ENCODE measurements around the gene PRRT1.

DNA sequence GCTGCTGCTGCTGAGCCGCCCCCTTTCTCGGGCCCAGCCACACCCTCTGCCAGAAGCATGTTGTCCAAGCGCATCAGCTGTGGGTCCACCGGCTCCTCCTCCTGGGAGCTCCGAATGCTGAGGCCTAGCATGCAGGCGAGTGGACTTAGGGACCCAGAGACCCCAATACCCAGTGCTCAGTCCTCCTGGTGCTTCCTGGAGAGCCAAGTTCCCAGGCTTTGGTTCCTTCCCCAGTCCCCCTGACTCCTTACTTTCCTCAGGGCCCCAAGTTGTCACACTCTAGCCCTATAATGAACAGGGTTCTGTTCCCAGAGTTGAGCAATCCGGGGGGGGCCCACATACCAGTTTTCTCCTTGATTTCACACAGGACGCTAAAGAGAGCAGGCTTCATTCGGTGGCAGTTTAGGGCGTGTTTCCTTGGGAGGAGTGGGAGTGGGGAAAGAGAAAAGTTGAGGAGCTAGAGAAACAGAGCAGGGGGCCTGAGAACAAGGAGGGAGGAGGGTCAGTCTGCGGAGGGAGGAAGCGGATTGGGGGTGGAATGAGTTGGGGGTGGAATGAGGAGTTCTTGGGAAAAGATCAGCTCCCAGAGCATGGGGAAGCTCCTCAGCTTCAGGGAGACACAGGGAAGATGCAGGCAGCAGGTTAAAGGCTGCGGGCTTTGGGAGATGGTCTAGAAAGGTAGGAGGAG lies 36.8 kb upstream of the PRRT1 start:
- TF ChIP-seq, protein P1, sequence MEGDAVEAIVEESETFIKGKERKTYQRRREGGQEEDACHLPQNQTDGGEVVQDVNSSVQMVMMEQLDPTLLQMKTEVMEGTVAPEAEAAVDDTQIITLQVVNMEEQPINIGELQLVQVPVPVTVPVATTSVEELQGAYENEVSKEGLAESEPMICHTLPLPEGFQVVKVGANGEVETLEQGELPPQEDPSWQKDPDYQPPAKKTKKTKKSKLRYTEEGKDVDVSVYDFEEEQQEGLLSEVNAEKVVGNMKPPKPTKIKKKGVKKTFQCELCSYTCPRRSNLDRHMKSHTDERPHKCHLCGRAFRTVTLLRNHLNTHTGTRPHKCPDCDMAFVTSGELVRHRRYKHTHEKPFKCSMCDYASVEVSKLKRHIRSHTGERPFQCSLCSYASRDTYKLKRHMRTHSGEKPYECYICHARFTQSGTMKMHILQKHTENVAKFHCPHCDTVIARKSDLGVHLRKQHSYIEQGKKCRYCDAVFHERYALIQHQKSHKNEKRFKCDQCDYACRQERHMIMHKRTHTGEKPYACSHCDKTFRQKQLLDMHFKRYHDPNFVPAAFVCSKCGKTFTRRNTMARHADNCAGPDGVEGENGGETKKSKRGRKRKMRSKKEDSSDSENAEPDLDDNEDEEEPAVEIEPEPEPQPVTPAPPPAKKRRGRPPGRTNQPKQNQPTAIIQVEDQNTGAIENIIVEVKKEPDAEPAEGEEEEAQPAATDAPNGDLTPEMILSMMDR (IDR thresholded peaks at IDR 0.05): no peak
- no peak for TF ChIP-seq POLR2A (IDR thresholded peaks at IDR 0.05)
